Measurements from ENCODE around the gene RDH16. TPM values are rescaled to one million over a fixed set of nuclear protein-coding genes. Genes with fewer than 3 reads are reported as not detected.

The RDH16 gene
- total and polyA plus RNA-seq, 2 experiments from 2014 or later: 0.52 to 0.66 TPM

DNA sequence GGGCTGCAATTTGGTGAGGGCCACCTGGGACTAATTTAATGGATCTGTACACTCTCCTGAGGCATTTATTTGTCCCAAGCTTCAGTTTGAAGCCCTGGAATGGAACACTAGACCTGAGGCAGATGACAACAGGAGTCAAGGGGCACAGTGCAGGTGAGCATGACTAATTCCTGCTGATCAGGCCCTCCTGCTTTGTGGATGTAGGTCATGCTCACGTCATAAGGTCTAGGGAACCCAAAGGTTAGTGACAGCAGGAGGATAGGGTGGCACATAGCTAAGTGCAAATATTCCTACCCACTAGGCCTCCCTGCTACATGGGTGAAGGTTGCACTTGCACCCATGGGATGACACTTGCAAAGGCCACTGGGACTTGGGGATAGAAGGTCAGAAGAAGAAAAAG, 54.0 kb downstream of the RDH16 start (continued):
- TF ChIP-seq EZH2 (IDR thresholded peaks at IDR 0.05; ENCODE audit: low read depth, unreplicated experiment): no peak
- no peak for TF ChIP-seq POLR2AphosphoS5 (IDR thresholded peaks at IDR 0.05; ENCODE audit: low read depth)
- TF ChIP-seq, protein P1, sequence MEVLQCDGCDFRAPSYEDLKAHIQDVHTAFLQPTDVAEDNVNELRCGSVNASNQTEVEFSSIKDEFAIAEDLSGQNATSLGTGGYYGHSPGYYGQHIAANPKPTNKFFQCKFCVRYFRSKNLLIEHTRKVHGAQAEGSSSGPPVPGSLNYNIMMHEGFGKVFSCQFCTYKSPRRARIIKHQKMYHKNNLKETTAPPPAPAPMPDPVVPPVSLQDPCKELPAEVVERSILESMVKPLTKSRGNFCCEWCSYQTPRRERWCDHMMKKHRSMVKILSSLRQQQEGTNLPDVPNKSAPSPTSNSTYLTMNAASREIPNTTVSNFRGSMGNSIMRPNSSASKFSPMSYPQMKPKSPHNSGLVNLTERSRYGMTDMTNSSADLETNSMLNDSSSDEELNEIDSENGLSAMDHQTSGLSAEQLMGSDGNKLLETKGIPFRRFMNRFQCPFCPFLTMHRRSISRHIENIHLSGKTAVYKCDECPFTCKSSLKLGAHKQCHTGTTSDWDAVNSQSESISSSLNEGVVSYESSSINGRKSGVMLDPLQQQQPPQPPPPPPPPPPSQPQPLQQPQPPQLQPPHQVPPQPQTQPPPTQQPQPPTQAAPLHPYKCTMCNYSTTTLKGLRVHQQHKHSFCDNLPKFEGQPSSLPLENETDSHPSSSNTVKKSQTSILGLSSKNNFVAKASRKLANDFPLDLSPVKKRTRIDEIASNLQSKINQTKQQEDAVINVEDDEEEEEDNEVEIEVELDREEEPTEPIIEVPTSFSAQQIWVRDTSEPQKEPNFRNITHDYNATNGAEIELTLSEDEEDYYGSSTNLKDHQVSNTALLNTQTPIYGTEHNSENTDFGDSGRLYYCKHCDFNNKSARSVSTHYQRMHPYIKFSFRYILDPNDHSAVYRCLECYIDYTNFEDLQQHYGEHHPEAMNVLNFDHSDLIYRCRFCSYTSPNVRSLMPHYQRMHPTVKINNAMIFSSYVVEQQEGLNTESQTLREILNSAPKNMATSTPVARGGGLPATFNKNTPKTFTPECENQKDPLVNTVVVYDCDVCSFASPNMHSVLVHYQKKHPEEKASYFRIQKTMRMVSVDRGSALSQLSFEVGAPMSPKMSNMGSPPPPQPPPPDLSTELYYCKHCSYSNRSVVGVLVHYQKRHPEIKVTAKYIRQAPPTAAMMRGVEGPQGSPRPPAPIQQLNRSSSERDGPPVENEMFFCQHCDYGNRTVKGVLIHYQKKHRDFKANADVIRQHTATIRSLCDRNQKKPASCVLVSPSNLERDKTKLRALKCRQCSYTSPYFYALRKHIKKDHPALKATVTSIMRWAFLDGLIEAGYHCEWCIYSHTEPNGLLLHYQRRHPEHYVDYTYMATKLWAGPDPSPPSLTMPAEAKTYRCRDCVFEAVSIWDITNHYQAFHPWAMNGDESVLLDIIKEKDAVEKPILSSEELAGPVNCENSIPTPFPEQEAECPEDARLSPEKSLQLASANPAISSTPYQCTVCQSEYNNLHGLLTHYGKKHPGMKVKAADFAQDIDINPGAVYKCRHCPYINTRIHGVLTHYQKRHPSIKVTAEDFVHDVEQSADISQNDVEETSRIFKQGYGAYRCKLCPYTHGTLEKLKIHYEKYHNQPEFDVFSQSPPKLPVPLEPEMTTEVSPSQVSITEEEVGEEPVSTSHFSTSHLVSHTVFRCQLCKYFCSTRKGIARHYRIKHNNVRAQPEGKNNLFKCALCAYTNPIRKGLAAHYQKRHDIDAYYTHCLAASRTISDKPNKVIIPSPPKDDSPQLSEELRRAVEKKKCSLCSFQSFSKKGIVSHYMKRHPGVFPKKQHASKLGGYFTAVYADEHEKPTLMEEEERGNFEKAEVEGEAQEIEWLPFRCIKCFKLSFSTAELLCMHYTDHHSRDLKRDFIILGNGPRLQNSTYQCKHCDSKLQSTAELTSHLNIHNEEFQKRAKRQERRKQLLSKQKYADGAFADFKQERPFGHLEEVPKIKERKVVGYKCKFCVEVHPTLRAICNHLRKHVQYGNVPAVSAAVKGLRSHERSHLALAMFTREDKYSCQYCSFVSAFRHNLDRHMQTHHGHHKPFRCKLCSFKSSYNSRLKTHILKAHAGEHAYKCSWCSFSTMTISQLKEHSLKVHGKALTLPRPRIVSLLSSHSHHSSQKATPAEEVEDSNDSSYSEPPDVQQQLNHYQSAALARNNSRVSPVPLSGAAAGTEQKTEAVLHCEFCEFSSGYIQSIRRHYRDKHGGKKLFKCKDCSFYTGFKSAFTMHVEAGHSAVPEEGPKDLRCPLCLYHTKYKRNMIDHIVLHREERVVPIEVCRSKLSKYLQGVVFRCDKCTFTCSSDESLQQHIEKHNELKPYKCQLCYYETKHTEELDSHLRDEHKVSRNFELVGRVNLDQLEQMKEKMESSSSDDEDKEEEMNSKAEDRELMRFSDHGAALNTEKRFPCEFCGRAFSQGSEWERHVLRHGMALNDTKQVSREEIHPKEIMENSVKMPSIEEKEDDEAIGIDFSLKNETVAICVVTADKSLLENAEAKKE (CRISPR knock-in tag; IDR thresholded peaks at IDR 0.05): no peak

Other genes with a start within 250 kb of the RDH16 start
- 1,081 and 1,279 TPM in 2 replicates for gene NACA, start 232.3 kb downstream of the RDH16 start, total RNA-seq (2014; rRNA removed; shearing (Covaris generic))
- 2,165 and 2,495 TPM in 2 replicates for gene NACA, start 232.3 kb downstream of the RDH16 start, polyA plus RNA-seq (2016; fragmentation: Nextera tagmentation; extraction: Ambion mirVana)
- gene PRIM1, start 205.3 kb downstream of the RDH16 start, total RNA-seq (2014; rRNA removed; shearing (Covaris generic)): 69.9 and 73.9 TPM in 2 replicates
- 65.6 and 67.9 TPM in 2 replicates for gene PRIM1, start 205.3 kb downstream of the RDH16 start, polyA plus RNA-seq (2016; fragmentation: Nextera tagmentation; extraction: Ambion mirVana)
- gene HSD17B6, start 194.3 kb downstream of the RDH16 start, total RNA-seq (2014; rRNA removed; shearing (Covaris generic)): 4.3 and 10.3 TPM in 2 replicates
- 2.7 and 5.2 TPM in 2 replicates for gene HSD17B6, start 194.3 kb downstream of the RDH16 start, polyA plus RNA-seq (2016; fragmentation: Nextera tagmentation; extraction: Ambion mirVana)
- gene SDR9C7, start 23.2 kb downstream of the RDH16 start, total RNA-seq (2014; rRNA removed; shearing (Covaris generic)): not detected in 2 replicates
- gene SDR9C7, start 23.2 kb downstream of the RDH16 start, polyA plus RNA-seq (2016; fragmentation: Nextera tagmentation; extraction: Ambion mirVana): 0.12 TPM in 1 of 2 replicates, not detected in the other
- 24.1 and 26.7 TPM in 2 replicates for gene ZBTB39, start 48.9 kb upstream of the RDH16 start, total RNA-seq (2014; rRNA removed; shearing (Covaris generic))
- gene ZBTB39, start 48.9 kb upstream of the RDH16 start, polyA plus RNA-seq (2016; fragmentation: Nextera tagmentation; extraction: Ambion mirVana): 5.5 and 6.6 TPM in 2 replicates
- 11.9 and 22.0 TPM in 2 replicates for gene TAC3, start 58.9 kb upstream of the RDH16 start, total RNA-seq (2014; rRNA removed; shearing (Covaris generic))
- gene TAC3, start 58.9 kb upstream of the RDH16 start, polyA plus RNA-seq (2016; fragmentation: Nextera tagmentation; extraction: Ambion mirVana): 35.1 and 37.5 TPM in 2 replicates
- not detected in 2 replicates for gene MYO1A, start 92.5 kb upstream of the RDH16 start, total RNA-seq (2014; rRNA removed; shearing (Covaris generic))
- gene MYO1A, start 92.5 kb upstream of the RDH16 start, polyA plus RNA-seq (2016; fragmentation: Nextera tagmentation; extraction: Ambion mirVana): not detected in 2 replicates
- gene NEMP1, start 121.2 kb upstream of the RDH16 start, total RNA-seq (2014; rRNA removed; shearing (Covaris generic)): 35.0 and 36.3 TPM in 2 replicates
- 10.3 and 11.9 TPM in 2 replicates for gene NEMP1, start 121.2 kb upstream of the RDH16 start, polyA plus RNA-seq (2016; fragmentation: Nextera tagmentation; extraction: Ambion mirVana)
- 19.8 and 20.8 TPM in 2 replicates for gene NAB2, start 131.5 kb upstream of the RDH16 start, total RNA-seq (2014; rRNA removed; shearing (Covaris generic))
- 6.5 and 6.6 TPM in 2 replicates for gene NAB2, start 131.5 kb upstream of the RDH16 start, polyA plus RNA-seq (2016; fragmentation: Nextera tagmentation; extraction: Ambion mirVana)
- 26.3 and 28.1 TPM in 2 replicates for gene STAT6, start 153.8 kb upstream of the RDH16 start, total RNA-seq (2014; rRNA removed; shearing (Covaris generic))
- 11.0 and 14.3 TPM in 2 replicates for gene STAT6, start 153.8 kb upstream of the RDH16 start, polyA plus RNA-seq (2016; fragmentation: Nextera tagmentation; extraction: Ambion mirVana)
- gene LRP1, start 170.9 kb upstream of the RDH16 start, total RNA-seq (2014; rRNA removed; shearing (Covaris generic)): 130 and 145 TPM in 2 replicates
- gene LRP1, start 170.9 kb upstream of the RDH16 start, polyA plus RNA-seq (2016; fragmentation: Nextera tagmentation; extraction: Ambion mirVana): 26.6 and 29.9 TPM in 2 replicates
- gene LRP1-AS, start 190.0 kb upstream of the RDH16 start, total RNA-seq (2014; rRNA removed; shearing (Covaris generic)): not detected in 2 replicates
- gene LRP1-AS, start 190.0 kb upstream of the RDH16 start, polyA plus RNA-seq (2016; fragmentation: Nextera tagmentation; extraction: Ambion mirVana): 0.86 TPM in 1 of 2 replicates, not detected in the other

Measured in GM23338 (cell line).